ENCODE measurements around the gene FMNL3.
A peak's percentile ranks its signal among the peaks of the same experiment; 100 is the strongest.

FMNL3 gene

GRCh38 chr12:49648712-49649003 lies 58.5 kb downstream of the FMNL3 start:
- no peak for DNase-seq

- DNase-seq, result no peak
Measured at GRCh38 chr12:49647827-49648711, 59.1 kb downstream of the FMNL3 start.

- DNase-seq, result no peak
Measured at GRCh38 chr12:49646871-49647654, 60.1 kb downstream of the FMNL3 start.

- no peak for DNase-seq
Measured at GRCh38 chr12:49646331-49646830, 60.8 kb downstream of the FMNL3 start.

- DNase-seq, result no peak
Measured at GRCh38 chr12:49645146-49646039, 61.8 kb downstream of the FMNL3 start.

- peak; percentile 62 for DNase-seq
Measured at GRCh38 chr12:49644620-49644994, 62.6 kb downstream of the FMNL3 start.

- no peak for DNase-seq
Measured at GRCh38 chr12:49643961-49644619, 63.1 kb downstream of the FMNL3 start.

GRCh38 chr12:49643135-49643534 lies 64.1 kb downstream of the FMNL3 start:
- no peak for DNase-seq

- no peak for DNase-seq
Measured at GRCh38 chr12:49642370-49642802, 64.8 kb downstream of the FMNL3 start.

- no peak for DNase-seq
Measured at GRCh38 chr12:49641748-49642369, 65.3 kb downstream of the FMNL3 start.

- DNase-seq, result peak; percentile 12
Measured at GRCh38 chr12:49636979-49637755, 70.0 kb downstream of the FMNL3 start.

- no peak for DNase-seq
Measured at GRCh38 chr12:49636574-49636973, 70.6 kb downstream of the FMNL3 start.

- no peak for DNase-seq
Measured at GRCh38 chr12:49635656-49636055, 71.5 kb downstream of the FMNL3 start.

GRCh38 chr12:49635036-49635435 lies 72.2 kb downstream of the FMNL3 start:
- no peak for DNase-seq

GRCh38 chr12:49633703-49634345 lies 73.4 kb downstream of the FMNL3 start:
- no peak for DNase-seq

GRCh38 chr12:49632986-49633702 lies 74.1 kb downstream of the FMNL3 start:
- no peak for DNase-seq

- DNase-seq, result no peak
Measured at GRCh38 chr12:49632401-49632800, 74.8 kb downstream of the FMNL3 start.

- no peak for DNase-seq
Measured at GRCh38 chr12:49631336-49631907, 75.8 kb downstream of the FMNL3 start.

- no peak for DNase-seq
Measured at GRCh38 chr12:49627752-49628360, 79.3 kb downstream of the FMNL3 start.
